ENCODE data around the gene RARG.

GRCh38 chr12:53176750-53177149, 55.3 kb downstream of the RARG start:
- TF ChIP-seq POLR2A (IDR thresholded peaks at IDR 0.05; ENCODE audit: low read depth, low read length) (no peak), CTCF (conservative IDR thresholded peaks at IDR 0.05; ENCODE audit: low read depth, low read length) (no peak), RAD21 (IDR thresholded peaks at IDR 0.05; ENCODE audit: low read length) (no peak), SMC3 (IDR thresholded peaks at IDR 0.05; ENCODE audit: low read depth, low read length) (no peak), NFE2L2 (IDR thresholded peaks at IDR 0.05; ENCODE audit: low read depth, low read length) (no peak), ELK1 (IDR thresholded peaks at IDR 0.05; ENCODE audit: borderline replicate concordance, low read depth, low read length) (no peak)
